ENCODE results near the gene ARHGEF10L. TPM values are rescaled to one million over a fixed set of nuclear protein-coding genes. Genes with fewer than 3 reads are reported as not detected.

The ARHGEF10L gene
- total RNA-seq, 2 experiments from 2014 or later, result not detected

DNA sequence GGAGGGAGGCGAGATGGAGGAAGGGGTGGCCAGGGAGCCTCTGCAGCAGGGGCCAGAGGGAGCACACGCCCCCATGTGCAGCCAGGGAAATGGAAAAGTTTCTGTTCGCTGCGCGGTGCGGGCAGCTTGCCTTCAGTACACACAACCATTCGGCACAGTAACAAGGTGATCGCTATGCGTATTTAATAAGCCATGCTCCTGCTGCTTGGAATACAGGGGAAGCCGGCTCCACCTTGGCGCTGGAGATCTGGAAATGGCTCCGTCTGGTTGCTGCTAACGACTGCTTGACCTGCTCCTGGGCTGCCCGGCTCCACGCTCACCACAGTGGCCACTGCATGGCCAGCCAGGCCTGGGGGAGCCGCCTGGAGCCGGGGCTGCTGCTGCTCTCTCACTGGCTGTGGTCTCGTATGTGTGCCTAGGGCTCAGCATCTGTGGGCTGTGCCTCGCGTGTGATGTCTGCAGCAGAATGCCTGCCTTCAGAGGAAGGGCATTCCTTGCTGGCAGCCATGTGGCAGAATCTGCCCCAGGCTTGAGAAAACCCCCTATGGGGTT is 129.2 kb downstream of the ARHGEF10L start:
- H3K4me1 Mint-ChIP-seq (ENCODE audit: low read depth), result no peaks in the 10 kb centered on the region
- no peak for DNase-seq
- ATAC-seq, result no peak
- TF ChIP-seq, protein P1, sequence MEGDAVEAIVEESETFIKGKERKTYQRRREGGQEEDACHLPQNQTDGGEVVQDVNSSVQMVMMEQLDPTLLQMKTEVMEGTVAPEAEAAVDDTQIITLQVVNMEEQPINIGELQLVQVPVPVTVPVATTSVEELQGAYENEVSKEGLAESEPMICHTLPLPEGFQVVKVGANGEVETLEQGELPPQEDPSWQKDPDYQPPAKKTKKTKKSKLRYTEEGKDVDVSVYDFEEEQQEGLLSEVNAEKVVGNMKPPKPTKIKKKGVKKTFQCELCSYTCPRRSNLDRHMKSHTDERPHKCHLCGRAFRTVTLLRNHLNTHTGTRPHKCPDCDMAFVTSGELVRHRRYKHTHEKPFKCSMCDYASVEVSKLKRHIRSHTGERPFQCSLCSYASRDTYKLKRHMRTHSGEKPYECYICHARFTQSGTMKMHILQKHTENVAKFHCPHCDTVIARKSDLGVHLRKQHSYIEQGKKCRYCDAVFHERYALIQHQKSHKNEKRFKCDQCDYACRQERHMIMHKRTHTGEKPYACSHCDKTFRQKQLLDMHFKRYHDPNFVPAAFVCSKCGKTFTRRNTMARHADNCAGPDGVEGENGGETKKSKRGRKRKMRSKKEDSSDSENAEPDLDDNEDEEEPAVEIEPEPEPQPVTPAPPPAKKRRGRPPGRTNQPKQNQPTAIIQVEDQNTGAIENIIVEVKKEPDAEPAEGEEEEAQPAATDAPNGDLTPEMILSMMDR (IDR thresholded peaks at IDR 0.05), result no peak
- POLR2A ChIA-PET, result no interaction called here
- H3K27me3 Mint-ChIP-seq, result no peaks in the 10 kb centered on the region
- no peak overlapping the region for H3K27ac Mint-ChIP-seq
- intact Hi-C loops (cut with micrococcal nuclease), result loop anchor here (10.0 kb wide), 1 partner anchor 156 kb away; no protein-coding TSS in a partner anchor
- no peak overlapping the region for H3K4me3 Mint-ChIP-seq
- no peaks in the 10 kb centered on the region for H3K36me3 Mint-ChIP-seq (ENCODE audit: low read depth)
- CTCF ChIA-PET, result no interaction called here
- no peaks in the 10 kb centered on the region for H3K9me3 Mint-ChIP-seq

GRCh38 chr1:17669305-17669704 is 129.8 kb downstream of the ARHGEF10L start:
- no peak overlapping the region for H3K27ac Mint-ChIP-seq
- H3K36me3 Mint-ChIP-seq (ENCODE audit: low read depth), result no peaks in the 10 kb centered on the region
- ATAC-seq, result no peak
- POLR2A ChIA-PET, result interaction anchor here (1.2 kb wide), 1 partner anchor 16 kb away, joined by 4 read pairs; no protein-coding TSS in a partner anchor
- CTCF ChIA-PET, result interaction anchor here (1.5 kb wide), 1 partner anchor 8 kb away, joined by 7 read pairs; no protein-coding TSS in a partner anchor
- no peak for DNase-seq
- no peaks in the 10 kb centered on the region for H3K27me3 Mint-ChIP-seq
- no peaks in the 10 kb centered on the region for H3K9me3 Mint-ChIP-seq
- H3K4me3 Mint-ChIP-seq, result no peak overlapping the region
- H3K4me1 Mint-ChIP-seq (ENCODE audit: low read depth), result no peaks in the 10 kb centered on the region
- TF ChIP-seq, protein P1 (IDR thresholded peaks at IDR 0.05), result no peak
- intact Hi-C loops (cut with micrococcal nuclease), result loop anchor here (10.0 kb wide), 1 partner anchor 155 kb away; no protein-coding TSS in a partner anchor

DNA sequence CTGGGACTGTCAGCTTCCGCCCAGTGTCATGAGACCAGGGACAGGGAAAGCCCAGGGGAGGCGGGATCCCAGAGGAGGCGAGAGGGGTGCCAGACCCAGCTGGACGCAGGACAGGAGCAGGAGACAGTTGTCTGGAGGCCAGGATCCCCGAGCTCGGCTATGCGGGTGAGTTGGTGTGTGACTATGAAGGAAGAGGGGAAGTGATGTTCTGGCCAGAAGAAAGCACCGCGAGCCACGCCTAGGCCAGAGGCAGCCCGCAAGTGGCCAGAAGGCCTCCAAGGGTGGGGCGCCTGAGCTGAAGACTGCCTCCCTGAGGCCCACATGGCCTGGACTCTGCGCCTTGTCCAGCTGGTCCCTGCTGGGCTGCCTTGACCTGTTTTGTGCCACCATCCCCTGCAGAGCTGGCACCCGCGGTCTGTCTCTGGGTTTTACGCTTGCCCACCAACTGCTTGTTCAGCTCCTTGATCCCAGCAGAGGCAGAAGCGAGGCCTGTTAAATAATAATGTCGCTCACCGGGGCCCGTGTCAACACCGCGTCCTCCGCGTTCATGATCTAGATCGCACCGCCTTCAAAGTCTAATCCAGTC is 130.5 kb downstream of the ARHGEF10L start:
- Mint-ChIP-seq H3K4me1 (ENCODE audit: low read depth) (no peaks in the 10 kb centered on the region), H3K27ac (no peak overlapping the region), H3K9me3 (no peaks in the 10 kb centered on the region), H3K4me3 (no peak overlapping the region), H3K36me3 (ENCODE audit: low read depth) (no peaks in the 10 kb centered on the region), H3K27me3 (no peaks in the 10 kb centered on the region)
- intact Hi-C loops (cut with micrococcal nuclease), result loop anchor here (10.0 kb wide), 1 partner anchor 155 kb away; no protein-coding TSS in a partner anchor
- no peak for DNase-seq
- POLR2A ChIA-PET, result interaction anchor here (1.2 kb wide), 1 partner anchor 15 kb away, joined by 4 read pairs; no protein-coding TSS in a partner anchor
- CTCF ChIA-PET, result interaction anchor here (1.5 kb wide), 1 partner anchor 9 kb away, joined by 7 read pairs; no protein-coding TSS in a partner anchor
- no peak for ATAC-seq
- TF ChIP-seq, protein P1 (IDR thresholded peaks at IDR 0.05), result no peak

DNA sequence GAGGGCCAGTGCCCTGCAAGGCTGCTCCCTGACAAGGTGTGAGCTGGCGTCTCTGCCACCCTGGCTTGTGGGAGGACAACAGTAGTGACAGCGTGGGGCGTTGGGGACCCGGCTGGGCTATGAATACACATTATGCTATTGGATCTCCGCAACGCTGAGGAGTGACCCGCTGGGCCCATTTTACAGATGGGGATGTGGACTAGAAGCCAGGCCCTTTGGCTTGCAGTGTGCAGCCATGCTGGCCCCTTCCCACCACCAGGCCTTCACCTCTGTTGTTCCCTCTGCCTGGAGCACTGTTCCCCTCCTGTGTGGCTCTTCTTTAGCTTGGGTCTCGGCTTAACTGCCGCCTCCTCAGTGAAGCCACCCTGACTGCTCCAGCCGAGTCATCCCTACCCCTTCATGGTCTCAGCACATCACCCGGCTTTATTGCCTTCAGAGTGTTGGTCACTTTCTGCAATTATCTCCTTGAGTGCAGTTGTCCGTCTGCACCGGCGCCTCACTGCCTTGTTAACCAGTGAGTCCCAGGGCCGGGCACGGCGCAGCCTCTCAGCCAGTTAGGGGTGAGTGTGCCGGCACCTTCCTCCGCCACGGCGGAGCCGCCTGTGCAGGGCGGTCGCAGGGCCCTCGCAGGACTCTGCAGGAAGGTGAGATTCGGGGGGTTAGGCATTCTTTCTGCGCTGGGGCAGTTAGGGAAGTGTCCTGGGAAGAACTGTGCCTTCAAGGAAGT is 131.3 kb downstream of the ARHGEF10L start:
- no peak overlapping the region for H3K4me3 Mint-ChIP-seq
- CTCF ChIA-PET, result interaction anchor here (0.9 to 1.5 kb wide), 2 partner anchors 9 to 10 kb away, joined by 4 to 7 read pairs; no protein-coding TSS in a partner anchor
- no peak for DNase-seq
- no peaks in the 10 kb centered on the region for H3K36me3 Mint-ChIP-seq (ENCODE audit: low read depth)
- POLR2A ChIA-PET, result no interaction called here
- ATAC-seq, result no peak
- H3K27me3 Mint-ChIP-seq, result no peaks in the 10 kb centered on the region
- no peak overlapping the region for H3K27ac Mint-ChIP-seq
- intact Hi-C loops (cut with micrococcal nuclease), result no loop called here
- H3K4me1 Mint-ChIP-seq (ENCODE audit: low read depth), result no peaks in the 10 kb centered on the region
- no peaks in the 10 kb centered on the region for H3K9me3 Mint-ChIP-seq
- TF ChIP-seq, protein P1 (IDR thresholded peaks at IDR 0.05), result no peak

Measured in activated CD8-positive, alpha-beta T cell treated with anti-CD3 and anti-CD28 coated beads for 36 hours (primary cell).